Stomach (tissue), 9 donors: ENCODE results near the gene NRG3. TPM values are rescaled to one million over a fixed set of nuclear protein-coding genes. Genes with fewer than 3 reads are reported as not detected.

Experiments used
- DNase-seq, 2 donors: peaks; one replicate each; pipeline versions ENCODE4 v3.0.0 to v3.0.0-alpha.2; 2013 to 2019
- H3K27ac ChIP-seq, 5 donors: fragments of 200-600 bp in 4 of 5; sonication (generic) in 4 of 5; one replicate each; pipeline ENCODE4 v1.5.1; 2013 to 2019; ENCODE audit warnings: mild to moderate bottlenecking in 1 of 5, moderate library complexity in 1 of 5
- H3K27me3 ChIP-seq, 3 donors: fragments of 200-600 bp; sonication (generic); one replicate each; pipeline ENCODE4 v1.5.1; 2017 to 2019; ENCODE audit warnings: mixed run types in 1 of 3
- H3K36me3 ChIP-seq, 4 donors: fragments of 200-600 bp; sonication (generic); 1 replicate in 3 of 4; 2 replicates in 1 of 4; pipeline ENCODE4 v1.5.1; 2016 to 2019
- H3K4me1 ChIP-seq, 4 donors: fragments of 200-600 bp; sonication (generic); one replicate each; pipeline ENCODE4 v1.5.1; 2016 to 2019
- H3K4me3 ChIP-seq, 4 donors: fragments of 200-600 bp; sonication (generic) in 3 of 4; one replicate each; pipeline ENCODE4 v1.5.1; 2016 to 2019; ENCODE audit warnings: mild to moderate bottlenecking in 1 of 4
- H3K9me3 ChIP-seq, 4 donors: fragments of 200-600 bp; sonication (generic); one replicate each; pipeline ENCODE4 v1.5.1; 2016 to 2019
- CTCF ChIP-seq, 7 experiments: fragments of 450-650 bp in 4 of 7; fragments of 200-600 bp in 3 of 7; sonication (generic) in 3 of 7; IDR thresholded peaks; one replicate each; pipeline ENCODE4 v1.5.1; 2016 to 2019; ENCODE audit warnings: antibody characterized with exemption in 7 of 7, control low read depth in 2 of 7, mild to moderate bottlenecking in 1 of 7
- EP300 ChIP-seq: sonication (generic); formaldehyde crosslinking; IDR thresholded peaks from one replicate; pipeline ENCODE4 v1.6.1; 2017; ENCODE audit warnings: antibody characterized with exemption
- POLR2A ChIP-seq, 4 donors: fragments of 450-650 bp; IDR thresholded peaks; one replicate each; pipeline ENCODE4 v1.6.1; 2016; ENCODE audit warnings: antibody characterized with exemption in 4 of 4, control low read depth in 2 of 4, mild to moderate bottlenecking in 1 of 4, moderate library complexity in 1 of 4
- POLR2AphosphoS5 ChIP-seq, 3 donors: sonication (generic); formaldehyde crosslinking; IDR thresholded peaks; one replicate each; pipeline ENCODE4 v1.6.1; 2016; ENCODE audit warnings: antibody characterized with exemption in 3 of 3
- WGBS, 5 donors: extraction: QIAGEN DNeasy Blood & Tissue Kit in 3 of 5; methylation state at CpG; one replicate each; pipeline versions ENCODE4 v1.1.5 to v1.1.7; 2013 to 2018; 5-methylcytosine and 5-hydroxymethylcytosine counted together
- intact Hi-C: fragments of 100-400 bp; cut with DNase I; formaldehyde crosslinking; loops from one replicate; pipeline ENCODE4 v1.15.1; 2023; ENCODE audit warnings: low total_unique reads
- polyA plus RNA-seq, 3 donors: library from polyadenylated mRNA; stranded (reverse); fragments of 200-250 nt; gene quantifications; one replicate each; pipeline ENCODE4 v1.2.3, GENCODE V29; 2013
- total RNA-seq, 5 donors: library from RNA; depleted of rRNA; stranded (reverse); fragments of >200 nt; gene quantifications; one replicate each; pipeline versions ENCODE4 v1.1.0 to v1.2.3, GENCODE V29; 2014 to 2016
- donor health status: healthy with polysubstance abuse.
- donor health status: Bipolar disorder and iron deficiency.
- donor health status: healthy.

NRG3 gene
- total and polyA plus RNA-seq, 8 donors, result 0.08 to 2.5 (median 0.52) TPM; not detected in 4

GRCh38 chr10:81875467-81876252 lies 666 bp downstream of the NRG3 start:
- H3K27me3 ChIP-seq, result peaks cover 6 to 59% (median 37%) of the 10 kb centered on the region in 3 donors
- peaks cover 17 to 28% (median 23%) of the 10 kb centered on the region in 4 donors for H3K4me1 ChIP-seq
- TF ChIP-seq POLR2AphosphoS5 (IDR thresholded peaks at IDR 0.05) (no peak), EP300 (no peak), POLR2A (IDR thresholded peaks at IDR 0.05) (no peak), CTCF (IDR thresholded peaks at IDR 0.05) (no peak)
- peak overlapping the region; percentile 26 to 52 (median 38) for H3K4me3 ChIP-seq
- no peaks in the 10 kb centered on the region for H3K9me3 ChIP-seq
- peak in 1 of 2 donors; percentile 23 for DNase-seq
- WGBS, 5 donors, result 3 to 9% (median 5%) methylated on average over 30 to 49 of the region's 49 CpGs
- H3K36me3 ChIP-seq, result no peaks in the 10 kb centered on the region
- intact Hi-C loops, result no loop called here
- no peak overlapping the region for H3K27ac ChIP-seq

- H3K36me3 ChIP-seq, result no peaks in the 10 kb centered on the region
- no peaks in the 10 kb centered on the region for H3K9me3 ChIP-seq
- peak overlapping the region; percentile 26 to 52 (median 38) for H3K4me3 ChIP-seq
- no peak for TF ChIP-seq POLR2A (IDR thresholded peaks at IDR 0.05)
- no peak for TF ChIP-seq EP300
- TF ChIP-seq CTCF (IDR thresholded peaks at IDR 0.05), result no peak
- no peak for TF ChIP-seq POLR2AphosphoS5 (IDR thresholded peaks at IDR 0.05)
- no peak overlapping the region for H3K27ac ChIP-seq
- peaks cover 17 to 28% (median 23%) of the 10 kb centered on the region in 4 donors for H3K4me1 ChIP-seq
- 2 to 4% (median 2%) methylated on average over 25 of the region's 25 CpGs for WGBS, 5 donors
- DNase-seq, result peak in 1 of 2 donors; percentile 66
- intact Hi-C loops, result no loop called here
- peaks cover 6 to 59% (median 37%) of the 10 kb centered on the region in 3 donors for H3K27me3 ChIP-seq
Observed at GRCh38 chr10:81876253-81877077, 1.5 kb downstream of the NRG3 start.

- H3K27me3 ChIP-seq, result peaks cover 6 to 53% (median 34%) of the 10 kb centered on the region in 3 donors
- WGBS, 5 donors, result 40 to 52% (median 43%) methylated on average over 2 of the region's 2 CpGs
Observed at GRCh38 chr10:81877596-81877995, 2.6 kb downstream of the NRG3 start.

More at GRCh38 chr10:81877596-81877995, 2.6 kb downstream of the NRG3 start:
- intact Hi-C loops, result no loop called here
- TF ChIP-seq CTCF (IDR thresholded peaks at IDR 0.05) (no peak), POLR2A (IDR thresholded peaks at IDR 0.05) (no peak), EP300 (no peak), POLR2AphosphoS5 (IDR thresholded peaks at IDR 0.05) (no peak)
- Histone ChIP-seq H3K9me3 (no peaks in the 10 kb centered on the region), H3K36me3 (no peaks in the 10 kb centered on the region), H3K4me3 (no peak overlapping the region), H3K4me1 (peaks cover 17 to 28% (median 23%) of the 10 kb centered on the region in 4 donors), H3K27ac (no peak overlapping the region)
- no peak for DNase-seq
